GM19035 (cell line): ENCODE data around the gene CALHM5.
A peak's percentile ranks its signal among the peaks of the same experiment; 100 is the strongest.

Source experiments
- ATAC-seq: cut with Tn5 transposase; IDR thresholded peaks from one replicate; pipeline ENCODE4 v1.9.1; 2021; ENCODE audit not compliant: unreplicated experiment

The CALHM5 gene

DNA sequence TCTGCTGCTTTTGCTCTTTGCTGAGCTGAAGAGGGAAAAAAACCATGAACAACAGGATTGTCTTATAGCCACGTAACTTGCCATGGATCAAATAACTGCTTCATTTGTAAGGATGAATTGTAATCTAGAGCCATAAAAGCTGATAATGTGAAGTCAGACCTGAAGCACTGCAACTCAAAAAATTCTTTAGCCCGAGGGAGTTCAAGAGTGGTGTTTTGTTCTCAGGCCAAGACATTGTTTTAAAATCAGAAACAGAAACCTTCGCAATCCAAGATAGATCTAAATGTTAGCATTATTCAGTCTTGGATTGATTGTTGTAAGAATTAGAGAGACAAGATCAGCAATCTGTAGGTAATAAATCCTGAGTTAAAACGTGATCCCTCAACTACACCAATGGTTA, 34.2 kb downstream of the CALHM5 start, which contains the start of gene TRAPPC3L:
TSS of gene TRAPPC3L (minus strand) at position 34 of the 400 bp plus-strand sequence. CDS start 170 bp downstream, outside the sequence.
- no peak for ATAC-seq

DNA sequence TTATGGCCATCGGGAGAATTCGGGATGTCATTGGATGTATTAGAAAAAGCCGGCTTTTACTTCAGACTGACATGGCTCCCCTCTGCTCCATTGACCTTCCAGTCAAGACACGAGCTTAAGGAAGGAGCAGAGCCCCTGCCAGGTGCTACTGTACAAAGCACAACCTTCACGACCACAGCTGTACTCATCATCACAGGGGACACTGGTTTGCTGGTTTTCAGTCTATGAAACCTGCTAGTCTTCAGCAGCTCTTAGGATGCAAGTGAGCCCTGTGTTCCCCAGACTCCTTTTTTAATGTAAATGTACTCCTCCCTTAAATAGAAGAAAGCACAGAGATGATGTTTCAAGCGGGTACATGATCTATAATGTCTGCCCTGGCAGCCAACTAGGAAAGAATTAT, 35.9 kb downstream of the CALHM5 start:
- ATAC-seq: no peak

DNA sequence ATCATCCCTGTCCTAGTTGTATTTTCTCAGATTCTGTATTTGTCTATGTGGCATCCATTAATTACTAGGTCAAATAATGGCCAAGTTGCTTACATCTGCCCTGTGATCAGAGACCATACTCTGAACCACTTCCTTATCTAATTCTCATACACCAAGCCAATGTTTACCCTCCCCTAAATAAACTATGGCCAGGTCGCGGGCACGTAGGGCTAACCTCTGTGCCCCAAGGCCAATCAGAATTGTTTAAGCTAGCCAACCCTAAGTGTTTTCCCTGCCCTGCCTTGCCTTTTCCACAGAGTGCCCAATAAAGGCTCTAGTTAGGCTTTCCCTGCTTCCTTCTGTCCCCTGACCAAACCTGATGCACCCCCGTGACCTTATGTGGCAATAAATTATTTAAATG, 39.4 kb downstream of the CALHM5 start:
- ATAC-seq: no peak

DNA sequence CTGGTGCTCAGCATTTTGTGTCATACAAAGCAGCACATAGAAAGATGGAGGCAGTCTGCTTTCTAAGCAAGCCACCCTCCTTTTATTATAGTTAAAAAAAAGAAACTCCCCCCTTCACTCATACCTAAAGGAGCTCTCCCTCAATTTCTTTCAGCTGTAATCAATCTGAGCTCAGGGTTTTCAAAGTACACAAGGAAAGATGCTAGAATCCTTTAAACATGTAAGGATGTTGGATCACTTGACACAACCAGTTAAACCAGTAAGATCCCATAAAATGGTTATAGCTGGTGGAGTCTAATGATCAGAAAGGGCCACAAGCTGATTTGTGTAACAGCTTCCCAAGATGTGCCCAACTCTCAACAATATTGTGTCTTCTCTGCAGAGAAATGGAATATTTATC, 42.0 kb downstream of the CALHM5 start, which contains the start of gene CALHM4:
TSS of gene CALHM4 (plus strand) at position 301 of the 400 bp plus-strand sequence. CDS start at position 344, 43 bp downstream.
- ATAC-seq: no peak

DNA sequence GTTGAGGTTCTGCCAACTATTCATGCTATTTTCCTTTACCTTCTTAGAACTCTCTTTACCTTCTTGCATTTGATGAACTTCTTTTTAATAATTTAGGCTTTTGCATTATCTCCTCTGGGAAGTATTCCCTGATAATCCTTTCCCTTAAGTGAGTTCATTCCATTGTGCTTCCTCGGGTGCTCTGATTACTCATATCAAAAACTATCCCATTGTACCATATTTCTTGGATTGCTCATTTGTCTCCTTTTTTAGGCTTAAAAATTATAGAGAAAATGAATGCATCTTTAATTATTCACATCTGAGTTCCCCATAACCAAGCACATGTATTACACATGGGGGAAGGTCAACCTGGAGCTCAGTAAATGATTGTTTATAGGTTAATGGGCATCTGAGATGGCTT, 44.6 kb downstream of the CALHM5 start:
- ATAC-seq: no peak

DNA sequence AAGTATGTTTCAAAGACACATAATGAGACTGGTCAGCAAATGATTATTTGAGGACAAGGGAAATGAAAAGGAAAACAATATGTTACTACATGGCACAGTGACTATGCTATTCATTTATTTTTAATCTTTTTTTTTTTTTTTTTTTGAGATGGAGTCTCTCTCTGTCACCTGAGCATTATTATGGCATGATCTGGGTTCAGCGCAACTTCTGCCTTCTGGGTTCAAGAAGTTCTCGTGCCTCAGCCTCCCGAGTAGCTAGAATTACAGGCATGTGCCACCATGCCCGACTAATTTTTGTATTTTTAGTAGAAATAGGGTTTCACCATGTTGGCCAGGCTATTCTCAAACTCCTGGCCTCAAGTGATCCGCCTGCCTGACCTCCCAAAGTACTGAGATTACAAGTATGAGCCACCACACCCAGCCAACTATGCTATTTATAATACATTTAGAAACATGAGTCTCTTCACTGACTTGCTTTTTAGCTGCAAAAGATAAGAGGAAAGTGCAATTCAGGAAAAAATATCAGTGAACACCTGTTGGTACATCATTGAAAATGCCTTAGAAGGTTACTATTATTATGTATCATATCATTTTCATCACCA, 45.5 kb downstream of the CALHM5 start:
- no peak for ATAC-seq

DNA sequence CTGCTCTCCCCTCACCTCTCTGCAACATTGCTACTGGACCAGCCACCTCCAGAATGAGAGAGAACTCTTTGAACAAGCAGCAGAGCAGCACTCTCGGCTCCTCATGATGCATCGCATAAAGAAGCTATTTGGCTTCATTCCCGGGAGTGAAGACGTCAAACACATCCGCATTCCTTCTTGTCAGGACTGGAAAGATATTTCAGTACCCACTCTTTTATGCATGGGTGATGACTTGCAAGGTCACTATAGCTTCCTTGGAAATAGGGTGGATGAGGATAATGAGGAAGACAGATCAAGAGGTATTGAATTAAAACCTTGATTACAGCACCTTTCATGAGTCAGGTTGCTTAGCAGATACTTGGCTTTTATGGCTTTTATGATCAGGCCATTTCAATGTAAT, 46.5 kb downstream of the CALHM5 start:
- no peak for ATAC-seq

DNA sequence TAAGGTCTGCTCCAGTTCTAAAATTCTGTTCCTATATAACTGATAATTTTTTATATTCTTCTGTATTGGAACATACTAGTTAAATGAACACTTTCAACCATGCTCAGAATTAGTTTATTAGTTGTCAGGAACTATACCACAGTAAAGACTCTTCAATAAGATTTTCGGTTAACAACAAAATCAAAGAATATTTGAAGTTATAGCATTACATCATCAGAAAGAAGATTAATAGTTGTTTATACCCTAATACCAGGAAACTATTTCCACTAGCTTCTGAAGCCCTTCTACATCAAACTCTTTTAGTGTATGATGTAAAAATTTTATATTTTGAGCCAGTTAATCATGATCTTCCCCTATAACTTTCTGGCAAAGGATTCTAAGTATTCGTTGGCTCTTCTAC, 48.7 kb downstream of the CALHM5 start:
- ATAC-seq: no peak

DNA sequence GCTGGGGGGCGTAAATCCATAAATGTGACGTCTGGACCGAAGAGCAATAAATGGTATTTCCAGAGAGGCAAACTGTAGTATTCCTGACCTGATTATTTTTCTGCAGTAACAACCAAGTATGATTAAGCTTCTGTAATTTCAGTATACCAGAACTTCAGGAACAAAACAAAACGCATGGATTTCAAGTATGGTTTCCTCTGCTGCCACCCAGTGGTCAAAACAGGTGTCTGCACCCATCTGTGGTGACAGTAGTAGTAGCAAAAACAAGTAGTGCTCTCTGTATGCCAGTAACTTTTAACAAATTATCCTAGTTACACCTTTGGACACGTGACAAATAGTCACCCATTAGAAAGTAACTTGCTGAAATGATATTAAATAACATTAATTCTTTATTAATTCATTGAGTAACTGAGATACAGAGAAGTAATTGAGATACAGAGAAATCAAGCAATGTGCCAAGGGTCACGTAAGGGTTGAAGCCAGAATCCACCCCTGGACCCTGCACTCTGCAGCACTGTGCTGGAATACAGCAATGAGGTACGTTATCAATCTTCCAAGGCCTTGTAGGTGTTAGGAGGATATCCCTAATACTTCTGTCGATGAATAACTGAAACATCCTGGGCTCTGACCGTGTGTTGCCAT, 50.1 kb downstream of the CALHM5 start:
- ATAC-seq: no peak

DNA sequence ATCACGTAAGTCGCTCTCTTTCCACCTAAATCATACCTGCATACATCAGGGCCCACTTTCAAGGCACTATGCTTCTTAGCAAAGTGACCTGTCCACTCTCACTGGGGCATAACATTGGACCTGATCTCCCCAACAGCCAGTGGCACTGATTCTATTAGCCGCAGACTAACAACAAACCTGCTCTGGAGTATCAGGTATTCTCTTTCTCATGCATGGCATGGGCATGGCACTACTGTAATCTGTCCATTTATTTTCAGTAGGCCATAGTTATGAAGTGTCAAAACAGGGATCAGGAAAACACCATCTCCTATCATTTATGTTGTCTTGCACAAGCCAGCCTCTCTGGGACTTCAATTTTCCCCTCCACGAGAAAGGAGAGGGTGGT, 50.6 kb downstream of the CALHM5 start:
- no peak for ATAC-seq

DNA sequence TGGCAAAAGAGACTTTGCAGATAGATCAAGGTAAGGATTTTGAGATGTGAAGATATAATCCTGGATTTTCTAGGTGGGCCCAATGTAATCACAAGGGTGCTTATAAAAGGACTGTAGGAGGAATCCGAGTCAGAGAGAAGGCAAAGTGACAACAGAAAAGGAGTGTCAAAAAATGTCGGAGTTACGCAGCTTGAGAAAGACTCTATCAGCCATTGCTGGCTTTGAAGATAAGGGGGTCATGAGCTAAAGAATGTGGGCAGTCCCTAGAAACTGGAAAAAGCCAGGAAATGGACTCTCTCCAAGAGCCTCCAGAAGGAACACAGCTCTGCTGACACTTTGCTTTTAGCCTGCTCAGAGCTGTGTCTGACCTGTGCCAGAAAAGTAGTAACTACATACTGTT, 51.2 kb downstream of the CALHM5 start:
- ATAC-seq: no peak

DNA sequence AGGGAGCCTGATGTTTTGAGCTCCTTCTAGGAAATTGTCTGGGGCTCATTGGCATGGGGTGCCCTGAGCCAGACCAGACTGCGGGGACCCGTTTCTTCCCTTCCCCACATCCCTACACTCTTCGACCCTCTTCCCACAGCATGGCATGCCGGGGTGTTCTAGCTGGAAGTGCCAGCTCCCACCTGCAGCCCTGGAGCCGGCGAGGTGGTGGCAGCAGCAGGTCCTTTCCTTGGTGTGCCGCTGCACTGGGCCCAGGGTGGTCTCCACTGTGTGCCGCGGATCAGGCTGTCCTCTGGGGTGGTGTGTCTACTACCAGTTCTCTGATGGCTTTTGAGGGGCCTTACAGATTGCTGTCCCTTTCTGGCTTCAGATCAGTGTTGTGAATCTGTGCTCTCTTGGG, 52.4 kb downstream of the CALHM5 start:
- no peak for ATAC-seq

DNA sequence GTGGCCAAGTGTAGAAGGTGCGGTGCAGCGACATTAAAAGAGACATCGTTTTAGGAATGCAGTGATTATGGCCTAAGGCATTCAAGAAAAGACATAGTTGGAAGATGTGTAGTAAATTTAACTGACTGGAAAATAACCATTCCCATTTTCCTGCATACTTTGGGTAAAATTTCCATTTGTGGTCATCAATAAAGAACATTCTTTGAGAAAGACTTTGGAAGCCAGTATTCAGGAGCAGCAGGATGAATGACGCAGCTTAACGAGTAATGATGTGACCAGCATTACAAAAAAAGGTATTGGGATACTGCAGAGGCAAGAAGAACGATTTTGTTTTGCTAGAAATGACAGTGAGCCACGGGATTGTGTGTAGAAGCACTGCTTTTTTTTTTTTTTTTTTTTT, 52.9 kb downstream of the CALHM5 start:
- no peak for ATAC-seq

DNA sequence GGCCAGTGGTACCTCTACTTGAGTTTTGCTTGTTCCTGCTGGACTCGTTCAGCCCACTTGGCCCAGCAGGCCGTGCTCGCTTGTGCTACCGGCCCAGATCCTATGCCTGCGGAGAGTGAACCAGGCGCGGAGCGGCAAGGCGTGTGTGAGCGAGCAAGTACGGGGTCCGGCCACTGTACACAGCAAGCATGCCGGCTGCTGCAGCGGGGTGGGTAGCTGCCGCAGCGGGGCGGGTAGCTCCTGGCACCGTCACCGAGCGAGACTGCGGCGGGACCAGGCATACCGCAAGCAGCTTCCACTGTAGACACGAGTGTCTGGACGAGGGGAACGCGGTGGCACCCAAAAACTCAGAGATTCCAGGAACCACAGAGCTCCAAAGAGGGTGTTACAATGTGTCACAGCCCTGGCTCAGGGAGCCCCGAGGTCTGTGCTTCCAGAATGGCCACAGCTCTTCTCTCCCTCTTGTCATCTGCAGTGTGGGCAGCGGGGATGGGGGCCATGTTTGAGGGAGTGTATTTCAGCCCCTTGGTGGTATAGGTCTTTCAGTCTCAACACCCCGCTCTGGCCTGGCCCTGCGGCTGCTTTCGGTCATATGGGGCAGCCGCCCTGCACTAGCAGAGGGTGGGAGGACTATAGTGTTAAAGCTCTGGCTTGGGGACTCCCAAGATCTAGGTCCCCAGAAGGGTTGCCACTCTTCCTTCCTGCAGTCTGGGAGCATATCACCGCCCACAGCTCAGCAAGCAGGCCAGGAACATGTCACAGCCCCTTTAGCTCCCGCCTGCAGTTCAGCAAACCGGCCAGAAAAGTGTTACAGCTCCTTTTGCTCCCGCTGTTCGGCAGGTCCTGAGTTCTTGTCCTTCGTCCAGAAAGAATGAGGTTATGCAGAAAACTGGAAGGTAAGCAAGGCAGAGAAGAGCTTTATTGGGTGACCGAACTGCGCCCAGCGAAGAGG, 53.8 kb downstream of the CALHM5 start:
- ATAC-seq: no peak

DNA sequence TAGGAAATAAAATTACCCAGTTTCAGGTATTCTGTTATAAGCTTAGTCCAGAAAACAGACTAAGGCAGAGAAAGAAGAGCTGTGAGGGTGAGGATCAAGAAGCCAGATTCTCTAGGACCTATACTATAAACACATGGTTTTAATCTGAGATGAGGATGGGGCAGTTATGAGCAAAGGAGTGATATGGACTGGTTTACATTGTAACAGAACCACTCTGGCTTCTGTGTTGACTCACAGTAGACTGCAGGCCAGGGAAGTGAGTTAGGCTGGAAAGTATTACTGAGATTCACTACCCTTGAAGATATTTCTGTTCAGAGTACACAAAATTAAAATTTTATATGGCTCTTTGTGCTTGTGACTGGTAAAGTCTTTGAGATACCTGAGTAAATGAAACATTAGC, 56.7 kb downstream of the CALHM5 start:
- ATAC-seq: no peak

DNA sequence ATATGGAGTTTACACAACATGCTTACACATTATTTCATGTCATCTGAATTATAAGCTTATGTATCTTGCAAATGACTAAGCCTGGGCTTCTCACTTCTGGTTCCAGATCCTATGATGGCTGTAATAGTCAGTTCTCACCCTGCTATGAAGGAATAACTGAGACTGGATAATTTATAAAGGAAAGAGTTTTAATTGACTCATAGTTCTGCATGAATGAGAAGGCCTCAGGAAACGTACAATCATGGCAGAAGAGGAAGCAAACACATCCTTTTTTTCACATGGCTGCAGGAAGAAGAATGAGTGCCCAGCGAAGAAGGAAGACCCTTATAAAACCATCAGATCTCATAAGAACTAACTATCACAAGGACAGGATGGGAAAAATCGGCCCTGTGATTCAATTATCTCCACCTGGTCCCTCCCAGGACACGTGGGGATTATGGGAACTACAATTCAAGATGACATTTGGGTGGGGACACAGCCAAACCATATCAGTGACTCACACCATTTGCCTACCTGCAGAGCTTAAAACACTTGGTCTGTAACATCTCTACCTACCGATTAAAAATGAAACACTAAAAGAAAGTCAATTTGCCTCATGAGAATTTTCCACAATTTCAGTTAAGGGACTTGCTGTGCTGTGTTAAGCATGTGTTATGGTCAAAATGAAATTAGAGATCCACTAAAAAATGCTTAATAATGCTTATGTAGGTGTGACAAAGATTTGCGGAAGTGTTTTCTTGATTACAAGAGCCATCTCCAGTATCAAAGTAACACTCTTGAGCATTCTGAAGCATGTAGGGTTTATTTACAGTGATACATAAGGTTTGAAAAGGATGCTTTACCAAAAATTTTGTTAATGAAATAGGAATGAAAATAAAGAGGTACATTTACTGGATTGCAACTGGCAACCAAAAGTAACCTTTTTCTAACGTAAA, 57.6 kb downstream of the CALHM5 start:
- ATAC-seq: no peak

DNA sequence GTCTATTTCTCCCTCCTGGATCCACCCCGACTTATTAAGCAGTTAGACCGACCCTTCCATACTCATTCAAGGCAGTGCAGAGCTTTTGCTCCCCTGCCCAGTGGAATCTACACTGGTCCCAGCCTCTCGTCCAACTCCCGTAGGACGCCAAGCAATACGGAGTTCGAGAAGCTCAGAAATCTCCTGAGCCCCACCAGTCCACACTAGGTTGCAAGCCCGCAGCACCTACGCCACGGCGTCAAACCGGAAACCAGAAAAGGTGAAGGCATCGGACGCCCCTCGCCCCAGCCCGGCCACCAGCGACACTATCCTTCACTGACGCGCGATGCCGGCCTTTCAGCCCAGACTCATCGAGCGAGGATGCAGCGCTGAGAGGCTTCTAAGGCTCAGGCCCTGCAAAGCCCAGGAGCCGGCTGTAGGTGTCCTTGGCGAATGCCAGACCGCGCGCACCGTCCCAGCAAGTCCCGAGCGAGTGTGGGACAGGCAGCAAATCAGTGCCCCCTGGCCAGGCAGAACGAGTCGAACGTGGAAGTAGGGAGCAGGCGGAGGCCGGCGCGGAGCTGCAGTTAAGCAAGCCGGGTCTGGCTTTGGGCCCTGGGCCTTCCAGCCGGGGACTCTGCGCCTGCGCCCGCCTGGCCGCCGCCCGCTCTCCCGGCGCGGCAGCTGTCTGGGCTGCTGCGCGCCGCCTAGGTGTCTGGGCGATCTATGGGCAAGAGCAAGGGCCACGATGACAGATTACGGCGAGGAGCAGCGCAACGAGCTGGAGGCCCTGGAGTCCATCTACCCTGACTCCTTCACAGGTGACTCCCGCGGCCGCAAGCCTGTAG, 59.6 kb downstream of the CALHM5 start, which contains the start of gene RWDD1:
TSS of gene RWDD1 (plus strand) at position 649 of the 827 bp plus-strand sequence. CDS start at position 728, 79 bp downstream.
- peak; percentile 96 for ATAC-seq

DNA sequence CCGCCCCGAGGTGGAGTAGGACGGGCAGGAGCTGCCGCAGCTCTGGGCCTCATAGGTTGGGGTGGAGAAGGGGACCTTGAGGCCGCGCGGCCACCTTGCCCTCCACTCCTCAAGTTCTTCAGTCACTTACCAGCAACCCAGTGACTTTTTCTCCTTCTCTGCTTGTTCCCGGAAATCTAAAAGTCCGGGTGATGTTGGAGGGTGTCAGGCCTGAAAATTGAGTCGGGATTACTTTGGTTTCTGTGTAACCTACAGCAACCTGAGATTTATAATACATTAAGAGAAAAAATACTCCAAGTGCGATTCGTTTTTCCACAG, 60.2 kb downstream of the CALHM5 start:
- ATAC-seq: no peak

DNA sequence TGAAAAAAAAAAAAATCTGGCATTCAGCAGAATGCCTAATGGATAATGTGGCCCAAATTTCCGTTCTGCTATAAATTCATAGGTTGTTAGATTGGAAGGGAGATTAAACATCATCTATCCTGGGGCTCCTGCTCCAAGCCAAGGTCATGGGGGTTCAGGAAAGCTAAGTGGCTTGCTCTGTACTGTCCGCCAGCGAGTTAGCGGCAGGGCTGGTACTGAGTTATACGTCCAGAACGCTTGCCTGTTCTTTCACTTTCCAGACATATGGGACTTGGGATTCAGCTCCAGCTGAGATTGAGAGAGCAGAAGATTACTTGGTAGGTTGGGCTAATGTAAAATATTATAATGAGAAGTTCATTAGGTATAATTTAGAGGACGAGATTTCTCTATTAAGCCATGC, 60.7 kb downstream of the CALHM5 start:
- ATAC-seq: no peak
